ENCODE results near the gene WFDC13.

WFDC13 gene

GRCh38 chr20:45745015-45745414 is 43.2 kb downstream of the WFDC13 start:
- Histone ChIP-seq H3K9ac (ENCODE audit: low read depth, low read length, poor library complexity, severe bottlenecking) (no peak overlapping the region), H3K9me3 (ENCODE audit: insufficient read depth, low read depth, low read length) (no peaks in the 10 kb centered on the region), H3K9me2 (replicated peaks; ENCODE audit: low read depth, low read length) (no peaks in the 10 kb centered on the region), H3F3A (ENCODE audit: low read depth) (no peaks in the 10 kb centered on the region), H3K4me3 (ENCODE audit: low read length, poor library complexity, severe bottlenecking) (no peak overlapping the region), H3K4me2 (ENCODE audit: low read depth, low read length, poor library complexity, severe bottlenecking) (no peak overlapping the region), H3K27me3 (ENCODE audit: insufficient read depth, low read length, poor library complexity, severe bottlenecking) (peaks cover 6% of the 10 kb centered on the region), H3K79me2 (ENCODE audit: insufficient read depth, low read length) (no peaks in the 10 kb centered on the region), H3K4me1 (ENCODE audit: insufficient read depth, low read length, poor library complexity, severe bottlenecking) (no peaks in the 10 kb centered on the region), H4K20me1 (ENCODE audit: insufficient read depth, low read length, poor library complexity, severe bottlenecking) (no peaks in the 10 kb centered on the region), H3K36me3 (ENCODE audit: insufficient read depth, low read length) (no peaks in the 10 kb centered on the region), H2AFZ (ENCODE audit: low read length) (no peak overlapping the region)
- TF ChIP-seq CTCF (conservative IDR thresholded peaks at IDR 0.05; ENCODE audit: low read length): no peak
- TF ChIP-seq EZH2phosphoT487 (IDR thresholded peaks at IDR 0.05; ENCODE audit: borderline replicate concordance): no peak

- TF ChIP-seq CTCF (conservative IDR thresholded peaks at IDR 0.05; ENCODE audit: low read length) (no peak), EZH2phosphoT487 (IDR thresholded peaks at IDR 0.05; ENCODE audit: borderline replicate concordance) (no peak)
- Histone ChIP-seq H3K27me3 (ENCODE audit: insufficient read depth, low read length, poor library complexity, severe bottlenecking) (peaks cover 6% of the 10 kb centered on the region), H4K20me1 (ENCODE audit: insufficient read depth, low read length, poor library complexity, severe bottlenecking) (no peaks in the 10 kb centered on the region), H3K9ac (ENCODE audit: low read depth, low read length, poor library complexity, severe bottlenecking) (no peak overlapping the region), H3K9me3 (ENCODE audit: insufficient read depth, low read depth, low read length) (no peaks in the 10 kb centered on the region), H3K79me2 (ENCODE audit: insufficient read depth, low read length) (no peaks in the 10 kb centered on the region), H3K4me1 (ENCODE audit: insufficient read depth, low read length, poor library complexity, severe bottlenecking) (no peaks in the 10 kb centered on the region), H3K4me2 (ENCODE audit: low read depth, low read length, poor library complexity, severe bottlenecking) (no peak overlapping the region), H3F3A (ENCODE audit: low read depth) (no peaks in the 10 kb centered on the region), H3K9me2 (replicated peaks; ENCODE audit: low read depth, low read length) (no peaks in the 10 kb centered on the region), H3K36me3 (ENCODE audit: insufficient read depth, low read length) (no peaks in the 10 kb centered on the region), H2AFZ (ENCODE audit: low read length) (no peak overlapping the region), H3K4me3 (ENCODE audit: low read length, poor library complexity, severe bottlenecking) (no peak overlapping the region)
Measured at GRCh38 chr20:45751721-45752120, 49.9 kb downstream of the WFDC13 start.

GRCh38 chr20:45752746-45753145 is 50.9 kb downstream of the WFDC13 start:
- no peak for TF ChIP-seq EZH2phosphoT487 (IDR thresholded peaks at IDR 0.05; ENCODE audit: borderline replicate concordance)
- TF ChIP-seq CTCF (conservative IDR thresholded peaks at IDR 0.05; ENCODE audit: low read length): no peak
- Histone ChIP-seq H2AFZ (ENCODE audit: low read length) (no peak overlapping the region), H3K79me2 (ENCODE audit: insufficient read depth, low read length) (no peaks in the 10 kb centered on the region), H4K20me1 (ENCODE audit: insufficient read depth, low read length, poor library complexity, severe bottlenecking) (no peaks in the 10 kb centered on the region), H3K27me3 (ENCODE audit: insufficient read depth, low read length, poor library complexity, severe bottlenecking) (peaks cover 2% of the 10 kb centered on the region), H3K4me2 (ENCODE audit: low read depth, low read length, poor library complexity, severe bottlenecking) (no peak overlapping the region), H3K4me1 (ENCODE audit: insufficient read depth, low read length, poor library complexity, severe bottlenecking) (no peaks in the 10 kb centered on the region), H3K4me3 (ENCODE audit: low read length, poor library complexity, severe bottlenecking) (no peak overlapping the region), H3F3A (ENCODE audit: low read depth) (no peaks in the 10 kb centered on the region), H3K36me3 (ENCODE audit: insufficient read depth, low read length) (no peaks in the 10 kb centered on the region), H3K9me3 (ENCODE audit: insufficient read depth, low read depth, low read length) (no peaks in the 10 kb centered on the region), H3K9ac (ENCODE audit: low read depth, low read length, poor library complexity, severe bottlenecking) (no peak overlapping the region), H3K9me2 (replicated peaks; ENCODE audit: low read depth, low read length) (no peaks in the 10 kb centered on the region)
